ENCODE data around the gene DYNLRB2. TPM values are rescaled to one million over a fixed set of nuclear protein-coding genes. Genes with fewer than 3 reads are reported as not detected.

The DYNLRB2 gene
- total and polyA plus RNA-seq, 9 of the 15 experiments (the other 6 are each of a cell fraction or from before 2014, with no cell fraction given): not detected

DNA sequence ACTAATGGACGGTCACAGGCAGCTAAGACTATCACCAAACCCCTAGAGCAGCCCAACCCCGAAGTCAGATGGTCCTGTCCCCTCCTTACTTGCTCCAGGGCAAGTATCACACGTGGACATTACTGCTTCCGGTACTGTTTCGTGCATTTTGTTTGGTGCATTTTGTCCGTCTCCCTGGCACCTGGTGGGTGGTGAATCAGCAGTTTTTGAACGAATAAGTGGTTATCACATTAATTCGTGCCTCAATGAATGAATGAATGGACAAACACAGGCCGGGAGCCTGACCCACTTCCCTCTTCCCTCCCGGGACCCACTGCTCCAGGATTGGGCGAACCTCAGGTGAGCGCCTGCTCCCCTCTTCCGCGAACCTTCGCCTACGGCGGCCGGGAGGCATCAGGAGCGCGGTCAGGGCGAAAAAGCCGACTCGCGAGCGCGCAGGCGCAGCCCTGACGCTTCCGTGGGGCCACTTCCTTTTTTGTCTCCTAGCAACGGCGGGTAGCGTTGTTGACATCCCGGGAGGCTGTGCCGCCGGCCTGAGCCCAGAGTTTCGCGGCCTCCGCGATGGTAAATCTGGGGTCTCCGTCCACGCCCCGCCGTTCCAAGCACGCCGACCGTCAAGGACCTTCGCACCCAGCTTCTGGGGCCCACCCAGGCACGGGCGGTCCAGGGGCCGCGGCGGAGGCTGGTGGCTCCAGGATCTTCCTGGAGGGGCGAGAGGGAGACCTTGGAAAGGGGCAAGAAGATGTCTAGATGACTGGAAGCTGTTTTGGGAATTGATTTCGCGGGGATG lies at the start of gene DYNLRB2 (continued):
- no peak for TF ChIP-seq ZMIZ1 (IDR thresholded peaks at IDR 0.05; ENCODE audit: low read depth in 2 of 2, low read length in 2 of 2)
- TF ChIP-seq ZBTB7A (IDR thresholded peaks at IDR 0.05; ENCODE audit: borderline replicate concordance, control insufficient read depth, low read depth, low read length): no peak
- TF ChIP-seq XRCC3 (IDR thresholded peaks at IDR 0.05): no peak
- TF ChIP-seq RUNX1 (IDR thresholded peaks at IDR 0.05; ENCODE audit: low read depth): no peak
- TF ChIP-seq, protein P1, sequence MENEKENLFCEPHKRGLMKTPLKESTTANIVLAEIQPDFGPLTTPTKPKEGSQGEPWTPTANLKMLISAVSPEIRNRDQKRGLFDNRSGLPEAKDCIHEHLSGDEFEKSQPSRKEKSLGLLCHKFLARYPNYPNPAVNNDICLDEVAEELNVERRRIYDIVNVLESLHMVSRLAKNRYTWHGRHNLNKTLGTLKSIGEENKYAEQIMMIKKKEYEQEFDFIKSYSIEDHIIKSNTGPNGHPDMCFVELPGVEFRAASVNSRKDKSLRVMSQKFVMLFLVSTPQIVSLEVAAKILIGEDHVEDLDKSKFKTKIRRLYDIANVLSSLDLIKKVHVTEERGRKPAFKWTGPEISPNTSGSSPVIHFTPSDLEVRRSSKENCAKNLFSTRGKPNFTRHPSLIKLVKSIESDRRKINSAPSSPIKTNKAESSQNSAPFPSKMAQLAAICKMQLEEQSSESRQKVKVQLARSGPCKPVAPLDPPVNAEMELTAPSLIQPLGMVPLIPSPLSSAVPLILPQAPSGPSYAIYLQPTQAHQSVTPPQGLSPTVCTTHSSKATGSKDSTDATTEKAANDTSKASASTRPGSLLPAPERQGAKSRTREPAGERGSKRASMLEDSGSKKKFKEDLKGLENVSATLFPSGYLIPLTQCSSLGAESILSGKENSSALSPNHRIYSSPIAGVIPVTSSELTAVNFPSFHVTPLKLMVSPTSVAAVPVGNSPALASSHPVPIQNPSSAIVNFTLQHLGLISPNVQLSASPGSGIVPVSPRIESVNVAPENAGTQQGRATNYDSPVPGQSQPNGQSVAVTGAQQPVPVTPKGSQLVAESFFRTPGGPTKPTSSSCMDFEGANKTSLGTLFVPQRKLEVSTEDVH (IDR thresholded peaks at IDR 0.05; ENCODE audit: low read depth, partially characterized antibody): peak; percentile 33
- no peak for TF ChIP-seq RBM34 (IDR thresholded peaks at IDR 0.05; ENCODE audit: borderline replicate concordance, insufficient read depth, low read length)
- no peak for TF ChIP-seq FOXM1 (IDR thresholded peaks at IDR 0.05; ENCODE audit: low read depth)
- no peak for TF ChIP-seq FOXM1 (CRISPR knock-in tag; IDR thresholded peaks at IDR 0.05; ENCODE audit: low read depth)
- no peak for TF ChIP-seq ZNF449 (CRISPR knock-in tag; IDR thresholded peaks at IDR 0.05)
- TF ChIP-seq POLR2A (conservative IDR thresholded peaks at IDR 0.05): peak; percentile 60
- TF ChIP-seq TRIM28 (IDR thresholded peaks at IDR 0.05): no peak
- TF ChIP-seq CTBP1 (IDR thresholded peaks at IDR 0.05; ENCODE audit: borderline replicate concordance): peak; percentile 68; the same call in 1 of the 2 replicates
- peak in 1 of 2 experiments; percentile 60; a peak in 2 of 4 replicates for TF ChIP-seq CSDE1 (IDR thresholded peaks at IDR 0.05)
- no peak for TF ChIP-seq TAL1 (IDR thresholded peaks at IDR 0.05)
- TF ChIP-seq HDAC3 (IDR thresholded peaks at IDR 0.05; ENCODE audit: borderline replicate concordance, partially characterized antibody): no peak
- TF ChIP-seq, protein P2, sequence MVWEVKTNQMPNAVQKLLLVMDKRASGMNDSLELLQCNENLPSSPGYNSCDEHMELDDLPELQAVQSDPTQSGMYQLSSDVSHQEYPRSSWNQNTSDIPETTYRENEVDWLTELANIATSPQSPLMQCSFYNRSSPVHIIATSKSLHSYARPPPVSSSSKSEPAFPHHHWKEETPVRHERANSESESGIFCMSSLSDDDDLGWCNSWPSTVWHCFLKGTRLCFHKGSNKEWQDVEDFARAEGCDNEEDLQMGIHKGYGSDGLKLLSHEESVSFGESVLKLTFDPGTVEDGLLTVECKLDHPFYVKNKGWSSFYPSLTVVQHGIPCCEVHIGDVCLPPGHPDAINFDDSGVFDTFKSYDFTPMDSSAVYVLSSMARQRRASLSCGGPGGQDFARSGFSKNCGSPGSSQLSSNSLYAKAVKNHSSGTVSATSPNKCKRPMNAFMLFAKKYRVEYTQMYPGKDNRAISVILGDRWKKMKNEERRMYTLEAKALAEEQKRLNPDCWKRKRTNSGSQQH (CRISPR knock-in tag; IDR thresholded peaks at IDR 0.05): no peak; the same call in 1 of the 2 replicates
- no peak for TF ChIP-seq DACH1 (IDR thresholded peaks at IDR 0.05; ENCODE audit: partially characterized antibody)
- TF ChIP-seq KLF10 (CRISPR knock-in tag; IDR thresholded peaks at IDR 0.05): no peak
- TF ChIP-seq GATAD2A (IDR thresholded peaks at IDR 0.05): no peak
